Measurements from ENCODE around the gene RRM2.
"Not testable (repeated sequence)": the region's sequence is repeated elsewhere in the genome, so short reads cannot be mapped to it uniquely, and the experiment has no call there.

Gene RRM2

DNA sequence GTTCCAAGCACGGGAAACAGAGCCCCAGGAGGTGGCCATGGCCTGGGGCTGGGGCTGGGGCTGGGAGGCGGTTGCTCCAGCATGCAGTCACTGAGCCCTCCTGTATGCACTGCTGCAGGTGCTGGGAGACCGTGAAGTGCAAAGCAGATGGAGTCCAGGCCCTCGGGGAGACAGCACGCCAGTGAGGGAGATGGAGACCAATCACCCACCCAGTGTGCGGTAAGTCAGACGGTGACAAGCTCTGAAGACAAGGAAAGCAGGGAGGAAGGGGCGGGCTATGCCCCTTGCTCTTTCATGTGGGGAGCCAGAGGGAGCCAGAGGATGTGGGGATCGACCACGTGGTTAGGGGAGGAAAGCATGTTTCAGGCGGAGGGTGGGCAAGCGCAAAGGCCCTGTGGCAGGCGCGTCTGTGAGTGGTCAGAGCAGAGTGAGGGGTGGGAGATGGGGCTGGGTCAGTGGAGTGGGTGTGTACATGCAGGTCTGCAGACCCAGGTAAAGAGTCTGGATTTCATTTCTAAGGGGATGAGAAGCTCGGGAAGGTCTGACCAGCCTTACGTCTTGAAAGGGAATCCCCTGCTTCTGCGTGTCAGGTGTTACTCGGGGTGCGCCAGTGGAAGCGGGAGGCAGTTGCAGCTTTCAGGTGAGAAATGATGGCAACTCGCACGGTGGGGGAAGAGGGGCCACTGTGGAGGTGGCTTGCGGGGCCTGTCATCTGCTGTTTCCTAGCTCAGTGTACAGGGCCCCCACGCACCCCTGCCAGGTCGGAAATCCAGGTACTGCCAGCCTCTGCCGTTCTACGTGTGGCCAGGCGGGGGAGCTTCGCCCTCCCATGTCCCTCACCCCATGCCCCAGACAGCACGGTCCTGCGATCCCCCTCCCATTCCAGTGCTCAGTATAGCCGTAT is 19.4 kb downstream of the RRM2 start:
- no peaks in the 10 kb centered on the region for H3K9me3 Mint-ChIP-seq
- peak overlapping the region in 1 of 3 experiments; percentile 46 for H3K27ac Mint-ChIP-seq
- TF ChIP-seq, protein P1, sequence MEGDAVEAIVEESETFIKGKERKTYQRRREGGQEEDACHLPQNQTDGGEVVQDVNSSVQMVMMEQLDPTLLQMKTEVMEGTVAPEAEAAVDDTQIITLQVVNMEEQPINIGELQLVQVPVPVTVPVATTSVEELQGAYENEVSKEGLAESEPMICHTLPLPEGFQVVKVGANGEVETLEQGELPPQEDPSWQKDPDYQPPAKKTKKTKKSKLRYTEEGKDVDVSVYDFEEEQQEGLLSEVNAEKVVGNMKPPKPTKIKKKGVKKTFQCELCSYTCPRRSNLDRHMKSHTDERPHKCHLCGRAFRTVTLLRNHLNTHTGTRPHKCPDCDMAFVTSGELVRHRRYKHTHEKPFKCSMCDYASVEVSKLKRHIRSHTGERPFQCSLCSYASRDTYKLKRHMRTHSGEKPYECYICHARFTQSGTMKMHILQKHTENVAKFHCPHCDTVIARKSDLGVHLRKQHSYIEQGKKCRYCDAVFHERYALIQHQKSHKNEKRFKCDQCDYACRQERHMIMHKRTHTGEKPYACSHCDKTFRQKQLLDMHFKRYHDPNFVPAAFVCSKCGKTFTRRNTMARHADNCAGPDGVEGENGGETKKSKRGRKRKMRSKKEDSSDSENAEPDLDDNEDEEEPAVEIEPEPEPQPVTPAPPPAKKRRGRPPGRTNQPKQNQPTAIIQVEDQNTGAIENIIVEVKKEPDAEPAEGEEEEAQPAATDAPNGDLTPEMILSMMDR (IDR thresholded peaks at IDR 0.05; ENCODE audit: unreplicated experiment in 3 of 3), result peak; percentile 37 to 55 (median 44)
- H3K4me1 Mint-ChIP-seq, result peaks cover 29% of the 10 kb centered on the region
- peaks cover 19% of the 10 kb centered on the region for H3K27me3 Mint-ChIP-seq (ENCODE audit: low read depth)
- no peak overlapping the region for H3K4me3 Mint-ChIP-seq
- H3K36me3 Mint-ChIP-seq (ENCODE audit: low read depth), result peaks cover 5% of the 10 kb centered on the region

DNA sequence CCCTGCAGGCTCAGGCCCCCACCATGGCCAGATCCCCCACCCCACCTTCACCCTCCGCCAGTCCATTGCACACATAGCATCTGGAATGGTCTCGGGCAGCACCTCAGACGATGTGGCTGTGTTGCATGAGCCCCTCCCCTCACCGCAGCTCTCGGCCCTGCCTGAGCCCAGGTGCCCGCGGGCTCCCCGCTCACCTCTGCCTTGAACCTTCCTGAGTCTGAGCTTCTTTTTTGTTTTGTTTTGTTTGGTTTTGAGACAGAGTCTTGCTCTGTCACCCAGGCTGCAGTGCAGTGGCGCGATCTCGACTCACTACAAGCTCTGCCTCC is 20.1 kb downstream of the RRM2 start:
- Mint-ChIP-seq H3K27ac (peak overlapping the region in 1 of 3 experiments; percentile 39), H3K36me3 (ENCODE audit: low read depth) (peaks cover 5% of the 10 kb centered on the region), H3K4me3 (no peak overlapping the region), H3K9me3 (no peaks in the 10 kb centered on the region), H3K4me1 (peaks cover 29% of the 10 kb centered on the region), H3K27me3 (ENCODE audit: low read depth) (peaks cover 19% of the 10 kb centered on the region)
- TF ChIP-seq, protein P1 (IDR thresholded peaks at IDR 0.05; ENCODE audit: unreplicated experiment in 3 of 3), result peak in 1 of 3 experiments; percentile 10

DNA sequence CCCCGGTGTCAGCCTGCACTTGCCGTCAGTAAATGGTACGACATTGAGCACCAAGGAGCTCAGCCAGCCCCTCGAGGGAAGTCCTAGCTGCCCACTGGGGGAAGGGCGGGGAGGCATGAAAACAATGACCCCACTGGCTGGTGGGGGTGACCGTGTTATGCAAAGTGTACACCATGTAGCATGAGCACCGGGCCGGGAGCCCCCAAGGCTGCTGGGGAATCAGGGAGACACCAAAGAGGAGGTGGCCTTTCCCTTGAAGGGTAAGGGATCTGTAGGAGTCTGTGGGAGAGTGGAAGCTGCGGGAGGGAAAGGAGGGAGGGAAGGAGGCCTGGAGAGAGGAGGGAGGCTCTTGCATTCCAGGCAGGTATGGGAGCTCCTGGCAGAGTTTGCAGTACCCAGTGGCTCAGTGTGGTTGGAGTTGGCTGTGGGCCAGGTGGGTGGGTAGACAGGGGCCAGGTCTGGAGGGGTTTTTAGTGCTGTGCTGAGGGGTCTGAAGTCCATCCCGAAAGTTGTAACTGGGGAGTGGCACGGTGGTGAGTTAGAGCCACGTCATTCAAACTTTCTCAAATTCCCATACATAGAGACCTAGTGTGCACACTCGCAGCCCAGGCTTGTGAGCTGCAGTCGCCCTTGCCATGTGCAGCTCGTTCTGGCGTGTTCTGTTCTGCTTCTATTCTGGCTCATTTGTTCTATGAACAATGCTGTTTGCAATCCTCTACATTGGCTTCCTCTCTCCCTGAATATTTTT is 22.4 kb downstream of the RRM2 start:
- Mint-ChIP-seq H3K4me3 (no peak overlapping the region), H3K27me3 (ENCODE audit: low read depth) (peaks cover 10% of the 10 kb centered on the region), H3K27ac (peak overlapping the region; percentile 63 to 81 (median 69)), H3K9me3 (no peaks in the 10 kb centered on the region), H3K4me1 (peaks cover 29% of the 10 kb centered on the region), H3K36me3 (ENCODE audit: low read depth) (peaks cover 16% of the 10 kb centered on the region)
- TF ChIP-seq, protein P1 (IDR thresholded peaks at IDR 0.05; ENCODE audit: unreplicated experiment in 3 of 3), result no peak

DNA sequence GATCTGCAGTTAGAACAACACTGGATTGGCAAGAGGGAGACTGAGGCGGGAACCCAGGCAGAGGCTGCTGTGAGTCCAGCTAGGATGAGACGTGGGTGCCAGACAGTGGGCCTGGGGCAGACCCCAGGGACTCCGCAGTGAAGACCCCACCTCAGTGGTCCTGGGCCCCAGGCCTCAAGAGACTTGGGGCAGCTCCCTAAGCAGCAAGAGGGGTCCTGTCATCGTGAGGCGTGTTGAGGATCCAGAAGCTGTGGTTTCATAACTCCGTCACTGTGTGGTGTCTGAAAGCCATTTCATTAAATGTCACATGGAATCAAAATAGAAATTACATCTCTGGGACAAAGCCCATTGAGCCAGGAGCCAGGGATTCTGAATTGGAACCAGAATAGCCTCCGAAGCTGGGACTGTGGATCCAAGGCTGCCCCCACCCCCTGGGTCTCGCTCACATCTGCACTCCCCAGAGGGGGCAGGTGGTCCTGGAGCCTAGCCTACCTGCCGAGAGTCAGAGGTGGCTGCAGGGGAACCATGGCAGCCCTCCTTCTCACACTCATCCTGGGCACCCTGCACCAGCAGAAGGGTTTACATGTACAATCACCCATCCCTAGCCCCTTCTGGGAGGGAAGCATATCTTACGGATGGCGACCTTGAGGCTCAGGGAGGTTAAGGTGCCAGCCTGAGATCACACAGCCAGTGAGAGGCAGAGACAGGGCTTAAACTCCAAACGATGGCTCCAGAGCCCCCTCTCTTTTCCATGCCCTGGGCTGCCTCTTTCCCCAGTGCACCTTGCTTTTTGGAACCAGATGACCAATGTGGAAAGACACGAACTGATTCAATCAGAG is 23.2 kb downstream of the RRM2 start:
- Mint-ChIP-seq H3K27me3 (ENCODE audit: low read depth) (peaks cover 10% of the 10 kb centered on the region), H3K4me3 (no peak overlapping the region), H3K36me3 (ENCODE audit: low read depth) (peaks cover 20% of the 10 kb centered on the region)

DNA sequence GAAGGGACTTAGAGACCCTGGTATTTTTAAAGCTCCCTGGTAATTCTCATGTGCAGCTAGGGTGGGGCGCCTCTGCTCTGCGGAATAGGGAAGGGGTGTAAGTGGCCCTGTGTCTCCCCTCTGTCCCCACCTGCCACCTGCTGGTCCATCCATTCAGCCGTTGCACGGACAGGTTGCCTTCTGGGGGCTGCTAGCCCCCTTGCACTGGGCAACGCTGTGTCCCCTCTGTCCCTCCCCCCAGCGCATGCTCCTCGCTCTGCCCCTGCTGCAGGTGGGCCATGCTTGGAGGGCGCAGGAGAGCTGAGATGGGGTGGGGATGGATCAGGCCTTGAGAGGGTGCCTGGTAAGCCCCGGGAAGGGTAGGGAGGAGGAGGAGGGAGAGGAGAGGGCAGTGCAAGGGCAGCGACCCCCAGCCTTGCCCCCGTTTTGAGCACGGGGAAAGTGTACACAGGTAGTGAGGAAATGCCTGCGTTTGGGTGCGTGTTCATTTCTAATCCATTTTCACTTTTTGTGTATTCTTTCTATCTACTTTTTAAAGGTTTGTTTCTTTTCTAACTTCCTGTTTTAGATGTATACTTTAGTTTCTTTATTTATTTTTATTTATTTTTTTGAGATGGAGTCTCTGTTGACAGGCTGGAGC is 23.9 kb downstream of the RRM2 start:
- H3K4me1 Mint-ChIP-seq, result peaks cover 21% of the 10 kb centered on the region
- H3K4me3 Mint-ChIP-seq, result no peak overlapping the region
- peaks cover 10% of the 10 kb centered on the region for H3K27me3 Mint-ChIP-seq (ENCODE audit: low read depth)
- TF ChIP-seq, protein P1 (IDR thresholded peaks at IDR 0.05; ENCODE audit: unreplicated experiment in 3 of 3), result no peak
- H3K27ac Mint-ChIP-seq, result no peak overlapping the region
- no peaks in the 10 kb centered on the region for H3K9me3 Mint-ChIP-seq
- peaks cover 19% of the 10 kb centered on the region for H3K36me3 Mint-ChIP-seq (ENCODE audit: low read depth)

More for the DNA sequence above, 23.2 kb downstream of the RRM2 start:
- Mint-ChIP-seq H3K9me3 (no peaks in the 10 kb centered on the region), H3K4me1 (peaks cover 24% of the 10 kb centered on the region), H3K27ac (no peak overlapping the region)
- TF ChIP-seq, protein P1 (IDR thresholded peaks at IDR 0.05; ENCODE audit: unreplicated experiment in 3 of 3), result no peak

DNA sequence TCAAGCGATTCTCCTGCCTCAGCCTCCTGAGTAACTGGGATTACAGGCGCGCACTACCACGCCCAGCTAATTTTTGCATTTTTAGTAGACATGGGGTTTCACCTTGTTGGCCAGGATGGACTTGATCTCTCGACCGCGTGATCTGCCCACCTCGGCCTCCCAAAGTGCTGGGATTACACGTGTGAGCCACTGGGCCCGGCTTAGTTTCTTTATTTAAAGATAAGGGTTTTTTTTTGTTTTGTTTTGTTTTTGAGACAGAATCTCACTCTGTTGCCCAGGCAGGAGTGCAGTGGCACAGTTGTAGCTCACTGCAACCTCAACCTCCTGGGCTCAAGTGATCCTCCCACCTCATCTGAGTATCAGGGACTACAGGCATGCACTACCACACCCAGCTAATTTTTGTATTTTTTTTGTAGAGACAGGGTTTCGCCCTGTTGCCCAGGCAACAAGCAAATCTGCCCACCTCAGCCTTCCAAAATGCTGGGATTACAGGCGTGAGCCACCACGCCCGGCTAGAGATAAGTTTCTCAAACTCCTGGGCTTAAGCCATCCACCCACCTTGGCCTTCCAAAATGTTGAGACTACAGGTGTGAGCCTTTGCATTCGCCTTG is 24.6 kb downstream of the RRM2 start:
- Mint-ChIP-seq H3K27me3 (ENCODE audit: low read depth) (peaks cover 10% of the 10 kb centered on the region), H3K36me3 (ENCODE audit: low read depth) (peaks cover 15% of the 10 kb centered on the region), H3K4me1 (peaks cover 16% of the 10 kb centered on the region)
- not testable (repeated sequence) for H3K9me3 Mint-ChIP-seq, H3K27ac Mint-ChIP-seq, H3K4me3 Mint-ChIP-seq

Data from nephron (organoid).